VCaP (cell line): Measurements from ENCODE around the gene PTPN6.
A peak's percentile ranks its signal among the peaks of the same experiment; 100 is the strongest.

Experiments used
- H3K27ac ChIP-seq: fragments of 450-650 bp; 2 replicates; pipeline ENCODE4 v1.5.1; 2017
- TF ChIP-seq, protein P1 (sequence below): fragments of 450-650 bp; conservative IDR thresholded peaks from 2 replicates; pipeline ENCODE4 v1.5.1; 2017; ENCODE audit warnings: mild to moderate bottlenecking, moderate library complexity

The PTPN6 gene

DNA sequence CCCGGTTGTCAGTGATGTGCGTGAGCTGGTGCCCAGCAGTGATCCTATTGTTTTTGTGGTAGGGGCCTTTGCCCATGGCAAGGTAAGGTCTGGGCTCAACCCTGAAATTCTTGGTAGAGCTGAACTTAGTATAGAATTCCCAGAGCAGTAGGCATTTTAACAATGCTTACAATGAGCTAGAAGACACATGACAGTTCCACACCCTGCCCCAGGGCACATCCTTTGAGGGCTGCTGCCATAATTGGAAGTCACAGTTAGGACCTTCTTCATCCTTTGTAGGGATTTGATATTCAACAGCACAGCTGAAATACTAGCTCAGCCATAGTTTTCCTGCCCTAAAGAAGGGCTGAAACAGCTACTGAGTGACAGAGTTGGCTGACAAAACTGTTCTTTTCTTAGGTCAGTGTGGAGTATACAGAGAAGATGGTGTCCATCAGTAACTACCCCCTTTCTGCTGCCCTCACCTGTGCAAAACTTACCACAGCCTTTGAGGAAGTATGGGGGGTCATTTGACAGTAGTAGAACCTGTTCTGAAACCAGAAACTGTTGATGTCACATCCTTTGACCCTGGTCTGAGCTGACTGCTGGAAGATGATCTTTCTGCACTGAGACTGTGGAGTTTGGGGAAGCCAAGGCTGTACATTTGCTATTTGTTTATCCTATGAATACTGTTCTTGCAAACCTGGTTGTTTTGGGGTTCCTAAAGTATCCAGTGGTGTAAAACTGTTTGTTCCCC lies 24.3 kb downstream of the PTPN6 start:
- peak overlapping the region; percentile 15; the same call in 1 of the 2 replicates for H3K27ac ChIP-seq
- TF ChIP-seq, protein P1, sequence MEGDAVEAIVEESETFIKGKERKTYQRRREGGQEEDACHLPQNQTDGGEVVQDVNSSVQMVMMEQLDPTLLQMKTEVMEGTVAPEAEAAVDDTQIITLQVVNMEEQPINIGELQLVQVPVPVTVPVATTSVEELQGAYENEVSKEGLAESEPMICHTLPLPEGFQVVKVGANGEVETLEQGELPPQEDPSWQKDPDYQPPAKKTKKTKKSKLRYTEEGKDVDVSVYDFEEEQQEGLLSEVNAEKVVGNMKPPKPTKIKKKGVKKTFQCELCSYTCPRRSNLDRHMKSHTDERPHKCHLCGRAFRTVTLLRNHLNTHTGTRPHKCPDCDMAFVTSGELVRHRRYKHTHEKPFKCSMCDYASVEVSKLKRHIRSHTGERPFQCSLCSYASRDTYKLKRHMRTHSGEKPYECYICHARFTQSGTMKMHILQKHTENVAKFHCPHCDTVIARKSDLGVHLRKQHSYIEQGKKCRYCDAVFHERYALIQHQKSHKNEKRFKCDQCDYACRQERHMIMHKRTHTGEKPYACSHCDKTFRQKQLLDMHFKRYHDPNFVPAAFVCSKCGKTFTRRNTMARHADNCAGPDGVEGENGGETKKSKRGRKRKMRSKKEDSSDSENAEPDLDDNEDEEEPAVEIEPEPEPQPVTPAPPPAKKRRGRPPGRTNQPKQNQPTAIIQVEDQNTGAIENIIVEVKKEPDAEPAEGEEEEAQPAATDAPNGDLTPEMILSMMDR, result no peak

DNA sequence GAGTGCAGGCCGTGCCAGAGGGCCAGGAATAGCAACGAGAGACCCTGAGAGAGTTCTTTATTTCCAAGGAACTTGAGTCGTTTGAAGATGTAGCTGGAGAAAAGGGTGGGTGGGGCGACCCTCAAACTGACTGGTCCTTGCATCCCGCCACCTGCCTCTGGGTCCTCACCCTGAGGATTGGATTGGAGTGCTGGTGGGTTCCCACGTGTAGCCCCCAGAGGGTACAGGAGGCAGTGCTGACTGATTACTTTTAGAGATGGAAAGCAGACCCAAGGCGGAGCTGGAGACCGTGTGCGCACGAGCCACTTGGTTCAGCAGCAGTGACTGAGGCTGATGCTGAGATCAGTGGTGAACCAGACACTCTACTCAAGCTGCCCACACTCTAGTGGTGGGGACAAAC lies 26.5 kb downstream of the PTPN6 start:
- TF ChIP-seq, protein P1, result no peak
- peak overlapping the region; percentile 47; the same call in 1 of the 2 replicates for H3K27ac ChIP-seq

DNA sequence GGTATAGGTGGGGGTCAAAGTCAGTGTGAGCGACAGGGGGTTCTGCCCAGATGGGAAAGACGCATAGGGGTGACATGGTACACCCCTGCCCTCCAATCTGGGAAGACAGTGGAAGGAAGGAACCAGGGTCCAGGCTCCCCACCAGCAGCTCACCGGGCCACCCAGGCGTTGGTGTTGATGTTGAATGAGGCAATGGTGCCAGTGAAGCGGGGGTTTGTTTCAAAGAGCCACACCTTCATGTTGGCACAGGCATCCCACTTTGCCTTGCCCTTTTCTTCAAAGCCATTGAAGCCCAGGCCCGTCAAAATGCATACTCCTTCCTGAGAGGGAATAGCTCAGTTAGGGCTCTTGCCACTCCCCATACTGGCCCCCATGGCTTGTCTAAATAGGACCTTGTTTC lies 27.0 kb downstream of the PTPN6 start:
- TF ChIP-seq, protein P1, result no peak
- H3K27ac ChIP-seq, result peak overlapping the region; percentile 47

DNA sequence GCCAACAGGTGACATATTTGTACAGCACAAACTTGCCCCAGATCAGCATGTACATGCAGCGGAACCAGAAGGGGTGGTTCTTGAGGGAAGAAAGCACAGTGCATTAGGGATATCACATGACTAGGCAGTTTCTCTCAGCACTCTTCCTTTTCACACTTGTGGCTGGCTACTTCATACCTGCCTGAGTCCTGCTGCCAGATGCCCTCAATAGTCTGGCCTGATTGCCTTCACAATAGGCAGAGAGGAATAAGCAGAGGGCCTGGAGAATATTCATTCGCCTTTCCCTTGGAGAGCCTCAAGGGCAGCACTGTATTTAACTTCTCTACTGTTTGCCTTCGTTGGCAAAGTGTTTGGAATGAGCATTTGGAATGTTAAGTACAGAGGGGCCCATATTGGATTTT lies 27.5 kb downstream of the PTPN6 start:
- H3K27ac ChIP-seq, result peak overlapping the region; percentile 47
- TF ChIP-seq, protein P1, result no peak

DNA sequence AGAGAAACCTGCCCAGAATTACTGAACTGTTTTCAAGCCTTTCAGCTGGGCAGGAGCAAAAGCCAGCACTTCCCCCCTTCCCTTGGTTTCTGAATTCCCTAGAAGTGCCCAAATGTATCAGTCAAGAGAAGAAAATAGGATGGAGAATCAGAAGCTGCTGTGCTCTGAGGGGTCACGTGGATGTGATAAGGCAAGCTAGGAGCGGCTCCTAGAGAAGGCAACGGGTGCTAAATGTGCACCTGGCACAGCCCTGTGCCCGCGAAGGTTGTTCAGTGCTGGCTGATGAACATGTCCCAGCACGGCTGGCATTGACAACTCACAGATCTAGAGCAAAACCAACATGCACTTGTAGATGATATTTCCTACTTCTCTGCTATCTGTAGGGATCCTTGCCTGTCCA lies 27.9 kb downstream of the PTPN6 start:
- TF ChIP-seq, protein P1, result no peak

DNA sequence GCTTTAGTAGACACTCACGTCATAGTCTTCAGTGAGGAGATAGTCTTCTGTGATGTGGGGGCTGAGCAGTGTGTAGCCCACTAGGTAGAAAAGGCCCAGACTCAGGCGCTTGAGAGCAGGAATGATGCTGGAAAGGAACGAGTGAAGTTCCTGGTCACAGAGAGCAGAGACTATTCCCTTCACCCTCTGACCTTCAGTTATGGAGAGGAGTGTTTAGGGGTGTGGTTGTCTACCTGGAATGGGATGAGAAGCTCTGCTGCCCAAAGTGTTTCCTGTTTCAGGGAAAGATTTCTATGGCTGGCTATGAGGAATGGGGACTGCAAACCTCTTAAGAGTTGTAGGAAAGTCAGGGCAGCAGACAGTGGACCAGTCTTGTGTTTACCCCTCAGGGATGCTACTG lies 28.3 kb downstream of the PTPN6 start:
- peak overlapping the region; percentile 47; the same call in 1 of the 2 replicates for H3K27ac ChIP-seq
- TF ChIP-seq, protein P1, result no peak

More for the DNA sequence above, 27.9 kb downstream of the PTPN6 start:
- peak overlapping the region; percentile 47 for H3K27ac ChIP-seq

DNA sequence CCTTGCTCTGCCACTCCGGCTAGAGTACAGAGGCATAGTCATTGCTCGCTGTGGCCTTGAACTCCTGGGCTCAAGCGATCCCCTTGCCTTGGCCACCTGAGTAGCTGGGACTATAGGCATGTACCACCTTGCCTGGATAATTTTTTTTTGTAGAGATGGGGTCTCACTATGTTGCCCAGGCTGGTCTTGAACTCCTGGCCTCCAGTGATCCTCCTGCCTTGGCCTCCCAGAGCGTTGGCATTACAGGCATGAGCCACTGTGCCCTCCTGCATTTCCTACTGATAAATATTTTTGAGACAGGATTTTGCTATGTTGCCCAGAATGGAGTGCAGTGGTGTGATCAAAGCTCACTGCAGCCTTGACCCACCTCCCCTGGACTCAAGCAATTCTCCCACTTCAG lies 28.9 kb downstream of the PTPN6 start:
- TF ChIP-seq, protein P1, result no peak
- 0 out of 2 replicates have a peak overlapping the region, but pooled peaks have one; percentile 47 for H3K27ac ChIP-seq
